Endothelial cell of umbilical vein (primary cell): ENCODE measurements around the gene LRRC17.

Experiments
- CTCF ChIP-seq, 2 donors: IDR thresholded peaks; 1 replicate in 1 of 2; 2 replicates in 1 of 2; pipeline ENCODE4 v1.5.1; 2011; ENCODE audit warnings: low read length in 2 of 2, mild to moderate bottlenecking in 2 of 2, moderate library complexity in 2 of 2, control low read depth in 1 of 2, inconsistent platforms in 1 of 2, low read depth in 1 of 2; ENCODE audit not compliant: insufficient read depth in 1 of 2; ENCODE audit errors: extremely low read depth in 1 of 2
- JUN ChIP-seq: IDR thresholded peaks from 2 replicates; pipeline ENCODE4 v1.6.1; 2011; ENCODE audit warnings: borderline replicate concordance, low read depth; ENCODE audit not compliant: insufficient read length, insufficient read depth
- MAX ChIP-seq: IDR thresholded peaks from 2 replicates; pipeline ENCODE4 v1.6.1; 2011; ENCODE audit not compliant: insufficient read depth, insufficient read length
- POLR2A ChIP-seq: IDR thresholded peaks from 2 replicates; pipeline ENCODE4 v1.6.1; 2012; ENCODE audit warnings: low read depth, mild to moderate bottlenecking, control low read depth, low read length

- TF ChIP-seq CTCF (IDR thresholded peaks at IDR 0.05; ENCODE audit: extremely low read depth in 1 of 2, insufficient read depth in 1 of 2, low read depth in 1 of 2, low read length in 2 of 2) (no peak), POLR2A (no peak), MAX (no peak), JUN (no peak)
Measured at GRCh38 chr7:102864958-102865357, 47.8 kb upstream of the LRRC17 start.
